ENCODE results near the gene ATG5. TPM values are rescaled to one million over a fixed set of nuclear protein-coding genes. Genes with fewer than 3 reads are reported as not detected.
A peak's percentile ranks its signal among the peaks of the same experiment; 100 is the strongest.

Gene ATG5
- total and polyA plus RNA-seq, 3 experiments from 2014 or later = 39.0 to 45.0 (median 44.5) TPM

GRCh38 chr6:106300944-106301343 lies 24.6 kb downstream of the ATG5 start:
- H3K27me3 ChIP-seq (ENCODE audit: insufficient read depth, low read length, poor library complexity, severe bottlenecking) = no peaks in the 10 kb centered on the region
- Mint-ChIP-seq H3K4me3 (no peak overlapping the region), H3K27ac (no peak overlapping the region), H3K27me3 (no peaks in the 10 kb centered on the region), H3K9me3 (no peaks in the 10 kb centered on the region), H3K36me3 (peaks cover 0 to 11% (median 5%) of the 10 kb centered on the region in 3 donors), H3K4me1 (peaks cover 20 to 37% (median 31%) of the 10 kb centered on the region in 3 donors)
- H3K27ac ChIP-seq (ENCODE audit: low read depth, low read length) = no peak overlapping the region
- no peaks in the 10 kb centered on the region for H3K9me3 ChIP-seq (ENCODE audit: low read length)
- ChIA-PET POLR2A (no interaction called here), CTCF (interaction anchor here (0.8 to 2.2 kb wide), 3 partner anchors 9 to 870 kb away, joined by 3 to 4 read pairs (median 3); no protein-coding TSS in a partner anchor)
- no peaks in the 10 kb centered on the region for H3K4me1 ChIP-seq (ENCODE audit: insufficient read depth, low read length)
- H3K36me3 ChIP-seq (ENCODE audit: insufficient read depth, low read length) = no peaks in the 10 kb centered on the region
- no peak overlapping the region for H3K4me3 ChIP-seq (ENCODE audit: low read length)
- peak in 1 of 5 donors; percentile 15 for DNase-seq

GRCh38 chr6:106300020-106300780 lies 25.4 kb downstream of the ATG5 start:
- no peak for DNase-seq
- Histone ChIP-seq H3K4me1 (ENCODE audit: insufficient read depth, low read length) (no peaks in the 10 kb centered on the region), H3K36me3 (ENCODE audit: insufficient read depth, low read length) (no peaks in the 10 kb centered on the region), H3K9me3 (ENCODE audit: low read length) (no peaks in the 10 kb centered on the region), H3K4me3 (ENCODE audit: low read length) (no peak overlapping the region), H3K27me3 (ENCODE audit: insufficient read depth, low read length, poor library complexity, severe bottlenecking) (no peaks in the 10 kb centered on the region), H3K27ac (ENCODE audit: low read depth, low read length) (no peak overlapping the region)
- peaks cover 0 to 5% (median 2%) of the 10 kb centered on the region in 3 donors for H3K36me3 Mint-ChIP-seq
- ChIA-PET CTCF (interaction anchor here (0.7 to 0.8 kb wide), 2 partner anchors 10 to 869 kb away, joined by 3 read pairs; no protein-coding TSS in a partner anchor), POLR2A (no interaction called here)
- H3K4me3 Mint-ChIP-seq = no peak overlapping the region
- H3K27me3 Mint-ChIP-seq = no peaks in the 10 kb centered on the region
- no peak overlapping the region for H3K27ac Mint-ChIP-seq
- no peaks in the 10 kb centered on the region for H3K9me3 Mint-ChIP-seq
- H3K4me1 Mint-ChIP-seq = peaks cover 16 to 31% (median 26%) of the 10 kb centered on the region in 3 donors

DNA sequence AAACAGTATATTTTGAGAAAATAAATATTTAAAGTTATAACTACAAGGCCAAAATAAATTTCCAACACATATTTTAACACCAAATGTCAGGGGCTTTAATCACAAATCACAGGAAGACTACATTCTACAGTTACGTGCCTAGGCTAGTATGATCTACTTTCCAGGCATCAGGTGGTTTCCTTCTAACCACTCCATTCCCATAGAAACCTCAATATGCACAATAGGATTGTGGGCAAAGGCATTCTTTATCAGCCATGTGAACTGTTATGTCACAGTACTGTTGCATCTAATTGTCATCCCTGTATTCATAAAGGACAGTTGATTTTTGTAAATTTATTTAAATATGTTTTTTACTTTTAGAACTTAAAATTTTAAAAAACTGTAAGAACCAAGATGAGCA lies 32.4 kb downstream of the ATG5 start:
- H3K9me3 Mint-ChIP-seq = no peaks in the 10 kb centered on the region
- H3K4me1 Mint-ChIP-seq = peaks cover 19 to 42% (median 19%) of the 10 kb centered on the region in 3 donors
- CTCF ChIA-PET = no interaction called here
- peaks cover 12 to 24% (median 13%) of the 10 kb centered on the region in 3 donors for H3K36me3 Mint-ChIP-seq
- H3K4me3 Mint-ChIP-seq = no peak overlapping the region
- H3K4me3 ChIP-seq (ENCODE audit: low read length) = no peak overlapping the region
- H3K9me3 ChIP-seq (ENCODE audit: low read length) = no peaks in the 10 kb centered on the region
- H3K27me3 Mint-ChIP-seq = no peaks in the 10 kb centered on the region
- H3K27ac ChIP-seq (ENCODE audit: low read depth, low read length) = no peak overlapping the region
- DNase-seq = no peak
- no peak overlapping the region for H3K27ac Mint-ChIP-seq
- H3K27me3 ChIP-seq (ENCODE audit: insufficient read depth, low read length, poor library complexity, severe bottlenecking) = no peaks in the 10 kb centered on the region
- H3K4me1 ChIP-seq (ENCODE audit: insufficient read depth, low read length) = no peaks in the 10 kb centered on the region
- POLR2A ChIA-PET = no interaction called here
- peaks cover 17% of the 10 kb centered on the region for H3K36me3 ChIP-seq (ENCODE audit: insufficient read depth, low read length)

DNA sequence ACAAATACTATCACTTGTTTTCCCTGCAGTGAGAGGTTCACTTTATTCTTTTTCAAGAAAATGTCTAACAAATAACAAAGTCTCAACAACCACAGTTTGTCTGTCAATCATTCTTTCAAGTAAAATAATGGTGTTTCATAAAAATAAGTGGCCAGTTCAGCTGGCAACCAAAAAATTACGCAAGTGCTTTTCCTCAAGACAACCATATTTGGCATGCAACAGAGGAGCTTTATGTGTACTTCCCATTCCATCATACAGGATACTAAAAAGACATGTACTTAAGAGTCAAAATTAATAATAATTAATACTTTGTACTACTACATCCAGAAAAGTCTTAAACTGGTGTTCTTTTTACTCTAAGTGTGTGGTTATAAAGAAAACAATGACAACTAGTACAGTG lies 34.6 kb downstream of the ATG5 start:
- Histone ChIP-seq H3K27ac (ENCODE audit: low read depth, low read length) (no peak overlapping the region), H3K4me3 (ENCODE audit: low read length) (no peak overlapping the region), H3K4me1 (ENCODE audit: insufficient read depth, low read length) (no peaks in the 10 kb centered on the region), H3K9me3 (ENCODE audit: low read length) (no peaks in the 10 kb centered on the region), H3K36me3 (ENCODE audit: insufficient read depth, low read length) (peaks cover 17% of the 10 kb centered on the region), H3K27me3 (ENCODE audit: insufficient read depth, low read length, poor library complexity, severe bottlenecking) (no peaks in the 10 kb centered on the region)
- Mint-ChIP-seq H3K27me3 (no peaks in the 10 kb centered on the region), H3K9me3 (no peaks in the 10 kb centered on the region), H3K4me1 (peaks cover 27 to 45% (median 35%) of the 10 kb centered on the region in 3 donors), H3K4me3 (no peak overlapping the region), H3K27ac (no peak overlapping the region), H3K36me3 (peaks cover 12 to 25% (median 14%) of the 10 kb centered on the region in 3 donors)
- ChIA-PET POLR2A (no interaction called here), CTCF (no interaction called here)
- no peak for DNase-seq

DNA sequence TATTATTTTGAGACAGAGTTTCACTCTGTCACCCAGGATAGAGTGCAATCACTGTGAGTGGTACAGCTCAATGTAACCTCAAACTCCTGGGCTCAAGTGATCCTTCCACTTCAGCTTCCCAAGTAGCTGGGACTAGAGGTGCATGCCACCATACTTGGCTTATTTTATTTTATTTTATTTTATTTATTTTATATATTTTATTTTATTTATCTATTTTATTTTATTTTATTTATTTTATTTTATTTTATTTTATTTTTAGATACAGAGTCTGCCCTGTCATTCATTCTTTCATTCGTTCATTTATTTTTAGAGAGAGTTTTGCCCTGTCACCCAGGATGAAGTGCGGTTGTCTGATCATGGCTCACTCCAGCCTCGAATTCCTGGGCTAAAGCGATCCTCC lies 35.5 kb downstream of the ATG5 start:
- Mint-ChIP-seq H3K9me3 (no peaks in the 10 kb centered on the region), H3K4me3 (no peak overlapping the region), H3K36me3 (peaks cover 12 to 27% (median 17%) of the 10 kb centered on the region in 3 donors), H3K27ac (no peak overlapping the region), H3K4me1 (peaks cover 28 to 46% (median 37%) of the 10 kb centered on the region in 3 donors), H3K27me3 (no peaks in the 10 kb centered on the region)
- Histone ChIP-seq H3K4me3 (ENCODE audit: low read length) (no peak overlapping the region), H3K36me3 (ENCODE audit: insufficient read depth, low read length) (peaks cover 17% of the 10 kb centered on the region), H3K27ac (ENCODE audit: low read depth, low read length) (no peak overlapping the region), H3K9me3 (ENCODE audit: low read length) (no peaks in the 10 kb centered on the region), H3K4me1 (ENCODE audit: insufficient read depth, low read length) (no peaks in the 10 kb centered on the region), H3K27me3 (ENCODE audit: insufficient read depth, low read length, poor library complexity, severe bottlenecking) (no peaks in the 10 kb centered on the region)
- ChIA-PET POLR2A (no interaction called here), CTCF (no interaction called here)
- DNase-seq = no peak

DNA sequence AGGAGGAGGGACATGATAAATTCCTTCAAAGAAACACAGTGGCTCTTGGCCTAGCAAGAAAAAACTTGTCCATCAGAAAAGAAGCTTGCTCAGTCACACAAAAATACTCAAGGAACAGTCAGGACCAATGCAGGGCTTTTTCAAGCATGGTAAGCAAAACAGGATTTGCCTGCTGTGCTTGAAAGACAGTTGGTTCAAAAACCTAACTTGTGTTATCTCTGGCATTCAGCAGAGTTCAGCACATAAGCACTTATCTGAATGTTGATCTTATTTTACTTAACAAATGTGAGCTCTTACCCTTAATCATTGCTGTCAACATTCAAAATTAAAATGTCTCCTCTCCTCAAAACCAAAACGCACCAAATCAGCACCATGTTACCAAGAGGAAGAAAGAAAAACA lies 38.3 kb downstream of the ATG5 start:
- Mint-ChIP-seq H3K4me3 (no peak overlapping the region), H3K27me3 (no peaks in the 10 kb centered on the region), H3K9me3 (no peaks in the 10 kb centered on the region), H3K27ac (no peak overlapping the region), H3K36me3 (peaks cover 15 to 21% (median 20%) of the 10 kb centered on the region in 3 donors), H3K4me1 (peaks cover 32 to 53% (median 47%) of the 10 kb centered on the region in 3 donors)
- H3K27ac ChIP-seq (ENCODE audit: low read depth, low read length) = no peak overlapping the region
- peaks cover 11% of the 10 kb centered on the region for H3K36me3 ChIP-seq (ENCODE audit: insufficient read depth, low read length)
- ChIA-PET POLR2A (no interaction called here), CTCF (no interaction called here)
- H3K9me3 ChIP-seq (ENCODE audit: low read length) = no peaks in the 10 kb centered on the region
- no peak overlapping the region for H3K4me3 ChIP-seq (ENCODE audit: low read length)
- DNase-seq = no peak
- no peaks in the 10 kb centered on the region for H3K4me1 ChIP-seq (ENCODE audit: insufficient read depth, low read length)
- no peaks in the 10 kb centered on the region for H3K27me3 ChIP-seq (ENCODE audit: insufficient read depth, low read length, poor library complexity, severe bottlenecking)

- Histone ChIP-seq H3K27ac (ENCODE audit: low read depth, low read length) (no peak overlapping the region), H3K36me3 (ENCODE audit: insufficient read depth, low read length) (peaks cover 6% of the 10 kb centered on the region), H3K9me3 (ENCODE audit: low read length) (no peaks in the 10 kb centered on the region), H3K4me3 (ENCODE audit: low read length) (no peak overlapping the region), H3K27me3 (ENCODE audit: insufficient read depth, low read length, poor library complexity, severe bottlenecking) (no peaks in the 10 kb centered on the region), H3K4me1 (ENCODE audit: insufficient read depth, low read length) (no peaks in the 10 kb centered on the region)
- H3K4me1 Mint-ChIP-seq = peaks cover 36 to 55% (median 51%) of the 10 kb centered on the region in 3 donors
- CTCF ChIA-PET = no interaction called here
- no peaks in the 10 kb centered on the region for H3K27me3 Mint-ChIP-seq
- POLR2A ChIA-PET = no interaction called here
- H3K9me3 Mint-ChIP-seq = no peaks in the 10 kb centered on the region
- H3K27ac Mint-ChIP-seq = no peak overlapping the region
- no peak overlapping the region for H3K4me3 Mint-ChIP-seq
- peaks cover 10 to 17% (median 15%) of the 10 kb centered on the region in 3 donors for H3K36me3 Mint-ChIP-seq
- DNase-seq = no peak
These were observed 38.8 kb downstream of the ATG5 start for GRCh38 chr6:106286746-106287145.

- Mint-ChIP-seq H3K9me3 (no peaks in the 10 kb centered on the region), H3K27ac (no peak overlapping the region), H3K4me3 (no peak overlapping the region), H3K27me3 (no peaks in the 10 kb centered on the region), H3K36me3 (peaks cover 4 to 18% (median 16%) of the 10 kb centered on the region in 3 donors), H3K4me1 (peaks cover 37 to 66% (median 55%) of the 10 kb centered on the region in 3 donors)
- no peak overlapping the region for H3K27ac ChIP-seq (ENCODE audit: low read depth, low read length)
- ChIA-PET CTCF (no interaction called here), POLR2A (no interaction called here)
- H3K4me1 ChIP-seq (ENCODE audit: insufficient read depth, low read length) = no peaks in the 10 kb centered on the region
- H3K36me3 ChIP-seq (ENCODE audit: insufficient read depth, low read length) = no peaks in the 10 kb centered on the region
- no peak overlapping the region for H3K4me3 ChIP-seq (ENCODE audit: low read length)
- H3K27me3 ChIP-seq (ENCODE audit: insufficient read depth, low read length, poor library complexity, severe bottlenecking) = no peaks in the 10 kb centered on the region
- DNase-seq = no peak
- no peaks in the 10 kb centered on the region for H3K9me3 ChIP-seq (ENCODE audit: low read length)
These were observed 42.1 kb downstream of the ATG5 start for GRCh38 chr6:106283481-106283880.
